ENCODE data around the gene SLC27A3. TPM values are rescaled to one million over a fixed set of nuclear protein-coding genes. Genes with fewer than 3 reads are reported as not detected.

Gene SLC27A3
- total and polyA plus RNA-seq, 2 donors (not counting 3 experiments of a cell fraction or from before 2014, with no cell fraction given): 26.6 to 34.3 TPM

- CTCF ChIA-PET: interaction anchor here (0.9 to 1.7 kb wide), 3 partner anchors 9 to 196 kb away, joined by 3 to 8 read pairs (median 4); partner anchors contain the start of gene RAB13
- H3K79me2 ChIP-seq (ENCODE audit: control insufficient read depth, insufficient read depth, low read length): no peaks in the 10 kb centered on the region
- H4K20me1 ChIP-seq (replicated peaks; ENCODE audit: control insufficient read depth, extremely low read depth, insufficient read depth, low read length): no peaks in the 10 kb centered on the region
- H3K4me2 ChIP-seq (ENCODE audit: insufficient read depth, low read length): peak overlapping the region; percentile 27
- FAIRE-seq (peak; percentile 88), DNase-seq (ENCODE audit: low read depth, low spot score) (peak; percentile 85)
- H3K27ac ChIP-seq (ENCODE audit: insufficient read depth, low read depth, low read length): peak overlapping the region; percentile 29
- dilution Hi-C loops (cut with MboI; ENCODE audit: extremely low pct_ligation_motif_present, low sequenced_read_pairs) (no loop called here), intact Hi-C loops (cut with micrococcal nuclease) (no loop called here)
- no peaks in the 10 kb centered on the region for H3K36me3 ChIP-seq (ENCODE audit: control insufficient read depth in 2 of 2, extremely low read depth in 1 of 2, insufficient read depth in 2 of 2, low read length in 2 of 2)
- no peaks in the 10 kb centered on the region for H3K9me1 ChIP-seq (replicated peaks; ENCODE audit: control insufficient read depth, extremely low read depth, insufficient read depth, low read length)
- peaks cover 14% of the 10 kb centered on the region for H3K4me1 ChIP-seq (ENCODE audit: control insufficient read depth, extremely low read depth, insufficient read depth, low read length)
- BruUV-seq (replicated peaks): no TSS peak
- no peaks in the 10 kb centered on the region for H3K9me3 ChIP-seq (replicated peaks; ENCODE audit: control insufficient read depth, insufficient read depth, low read length)
- POLR2A ChIA-PET: interaction anchor here (1.0 kb wide), 1 partner anchor 163 kb away, joined by 3 read pairs; the partner anchor contains the start of gene S100A13
- no peak overlapping the region for H3K9ac ChIP-seq (replicated peaks; ENCODE audit: extremely low read depth, insufficient read depth, low read length)
- H3K27me3 ChIP-seq (ENCODE audit: control insufficient read depth in 2 of 2, insufficient read depth in 2 of 2, low read length in 2 of 2): peaks cover 0 to 2% of the 10 kb centered on the region in 2 experiments
- TF ChIP-seq FOS (IDR thresholded peaks at IDR 0.05; ENCODE audit: borderline replicate concordance, insufficient read depth, low read length) (no peak), CTCF (IDR thresholded peaks at IDR 0.05; ENCODE audit: extremely low read depth in 1 of 2, insufficient read depth in 1 of 2, low read depth in 1 of 2, low read length in 2 of 2) (no peak), MYC (IDR thresholded peaks at IDR 0.05; ENCODE audit: low read depth, low read length) (no peak), POLR2AphosphoS5 (IDR thresholded peaks at IDR 0.05; ENCODE audit: insufficient read depth, low read depth, low read length) (no peak)
- peak overlapping the region; percentile 75 for H2AFZ ChIP-seq (ENCODE audit: low read depth, low read length)
- peak overlapping the region in 1 of 3 experiments; percentile 7 for H3K4me3 ChIP-seq (replicated peaks in 1 of 3; ENCODE audit: insufficient read depth in 1 of 3, low read depth in 1 of 3, low read length in 3 of 3)
These were observed 15.2 kb downstream of the SLC27A3 start for GRCh38 chr1:153790313-153790965.
